Ovary (tissue), 3 donors: Measurements from ENCODE around the gene SLC27A1.

ENCODE experiments used
- CTCF ChIP-seq, 3 donors: fragments of 450-650 bp in 2 of 3; fragments of 200-600 bp in 1 of 3; IDR thresholded peaks; one replicate each; pipeline versions ENCODE4 v1.5.1 to v1.8.0; 2016 to 2022; ENCODE audit warnings: antibody characterized with exemption in 3 of 3, mild to moderate bottlenecking in 1 of 3
- EP300 ChIP-seq: sonication (generic); formaldehyde crosslinking; IDR thresholded peaks from one replicate; pipeline ENCODE4 v1.6.1; 2017; ENCODE audit warnings: antibody characterized with exemption
- donor health status: DM: no; HTN: no; CAD: no.

- no peak for TF ChIP-seq CTCF (IDR thresholded peaks at IDR 0.05)
- no peak for TF ChIP-seq EP300
These were observed 18.5 kb upstream of the SLC27A1 start for GRCh38 chr19:17451820-17452219.
